ENCODE results near the gene FBLN5. TPM values are rescaled to one million over a fixed set of nuclear protein-coding genes. Genes with fewer than 3 reads are reported as not detected.

Gene FBLN5
- total RNA-seq, 1 experiment from 2014 or later: 1.0 TPM

GRCh38 chr14:91869556-91869955, 77.9 kb downstream of the FBLN5 start:
- no peak overlapping the region for H3K4me3 Mint-ChIP-seq
- H3K18ac ChIP-seq (ENCODE audit: insufficient read length, low read depth, low read length): no peak overlapping the region
- H4K91ac ChIP-seq (ENCODE audit: insufficient read length, low read depth, low read length): no peak overlapping the region
- H2BK5ac ChIP-seq (ENCODE audit: insufficient read length, low read length): no peak overlapping the region
- no peak overlapping the region for H3K14ac ChIP-seq (ENCODE audit: insufficient read depth, low read length)
- peaks cover 6% of the 10 kb centered on the region for H3K27me3 Mint-ChIP-seq (ENCODE audit: low read depth)
- H2AK5ac ChIP-seq (ENCODE audit: insufficient read length, low read length): no peak overlapping the region
- no peaks in the 10 kb centered on the region for H3K27me3 ChIP-seq (ENCODE audit: insufficient read depth, low read length)
- H2BK15ac ChIP-seq (ENCODE audit: low read depth, low read length): no peak overlapping the region
- H3K9me3 ChIP-seq (ENCODE audit: control insufficient read depth, low read depth, low read length): no peaks in the 10 kb centered on the region
- no peak for TF ChIP-seq CTCF (conservative IDR thresholded peaks at IDR 0.05)
- H3K4me1 ChIP-seq (ENCODE audit: insufficient read depth, low read length): no peaks in the 10 kb centered on the region
- no peak overlapping the region for H3K23ac ChIP-seq (ENCODE audit: insufficient read length, low read depth, low read length)
- H3K36me3 Mint-ChIP-seq (ENCODE audit: insufficient read depth in 1 of 3, low read depth in 3 of 3): peaks cover 0 to 4% (median 0%) of the 10 kb centered on the region in 3 experiments; a peak in 1 of 7 replicates
- H3K27ac Mint-ChIP-seq: peak overlapping the region in 1 of 3 experiments; percentile 23; a peak in 1 of 7 replicates
- no peak overlapping the region for H3T11ph ChIP-seq (ENCODE audit: low read length)
- H3K4ac ChIP-seq (ENCODE audit: low read depth, low read length): no peak overlapping the region
- no peaks in the 10 kb centered on the region for H3K79me2 ChIP-seq (ENCODE audit: insufficient read depth, low read length)
- no peaks in the 10 kb centered on the region for H4K20me1 ChIP-seq (ENCODE audit: control insufficient read depth, insufficient read depth, insufficient read length)
- no peak overlapping the region for H3K56ac ChIP-seq (ENCODE audit: insufficient read length, low read depth, low read length)
- no peak overlapping the region for H2BK120ac ChIP-seq (ENCODE audit: low read depth, low read length, poor library complexity, severe bottlenecking)
- H4K5ac ChIP-seq (ENCODE audit: insufficient read length, low read depth, low read length): no peak overlapping the region
- H3K4me1 Mint-ChIP-seq: peaks cover 17 to 26% of the 10 kb centered on the region in 2 experiments
- no peak overlapping the region for H3K9ac ChIP-seq (ENCODE audit: extremely low read depth, insufficient read length, low read length)
- peaks cover 10 to 11% of the 10 kb centered on the region in 2 experiments; a peak in 4 of 5 replicates for H3K9me3 Mint-ChIP-seq
- DNase-seq: no peak
- H3K27ac ChIP-seq (ENCODE audit: insufficient read length, low read depth, low read length): no peak overlapping the region
- no CpG with 5 or more reads among the region's 8 CpGs for WGBS (ENCODE audit: extremely low coverage, insufficient read length, low lambda C conversion rate)
- H4K8ac ChIP-seq (replicated peaks; ENCODE audit: insufficient read length, low read depth, low read length): no peak overlapping the region
- no peaks in the 10 kb centered on the region for H3K79me1 ChIP-seq (ENCODE audit: insufficient read depth, low read depth, low read length, poor library complexity, severe bottlenecking)
- H2AFZ ChIP-seq (ENCODE audit: low read length): no peak overlapping the region
- H2BK12ac ChIP-seq (ENCODE audit: insufficient read length, low read depth, low read length): no peak overlapping the region
- no peaks in the 10 kb centered on the region for H3K23me2 ChIP-seq (ENCODE audit: insufficient read length, low read depth, low read length, poor library complexity, severe bottlenecking)
- no peak overlapping the region for H2BK20ac ChIP-seq (ENCODE audit: low read depth, low read length, poor library complexity, severe bottlenecking)
- no peak overlapping the region for H3K4me2 ChIP-seq (ENCODE audit: insufficient read depth, insufficient read length, low read length)

Data from H9 (cell line).